ENCODE results near the gene ALG12. TPM values are rescaled to one million over a fixed set of nuclear protein-coding genes. Genes with fewer than 3 reads are reported as not detected.

The ALG12 gene
- total RNA-seq, 1 experiment from 2014 or later, result 25.4 TPM

DNA sequence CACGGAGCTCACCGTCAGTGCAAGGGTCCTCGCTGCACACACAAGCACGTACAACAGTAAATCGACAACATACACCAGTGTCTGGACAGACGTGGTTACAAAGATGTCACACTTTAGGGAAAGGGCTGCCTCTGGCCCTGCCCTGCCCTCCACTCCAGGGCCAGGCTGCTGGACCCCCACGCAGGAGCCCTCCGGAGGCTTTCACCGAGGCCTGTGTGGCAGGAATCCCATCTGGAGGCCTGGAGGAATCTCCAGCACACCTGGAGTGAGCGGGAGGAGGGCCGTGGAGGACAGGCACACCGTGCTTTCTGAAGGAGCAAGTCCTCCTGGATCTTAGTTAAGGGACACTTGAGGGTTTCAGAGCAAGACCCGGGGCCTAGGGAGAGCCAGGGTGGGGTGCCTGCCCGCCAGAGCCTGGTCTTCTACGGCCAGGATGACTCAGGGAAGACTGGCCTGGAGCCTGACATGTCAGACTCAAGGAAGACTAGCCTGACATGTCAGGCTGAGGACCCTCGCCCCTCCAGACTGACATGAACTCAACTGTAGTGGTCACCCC lies 40.2 kb upstream of the ALG12 start:
- no peaks in the 10 kb centered on the region for H3K9me3 Mint-ChIP-seq (ENCODE audit: low read depth, unreplicated experiment)
- BruUV-seq (replicated peaks), result no TSS peak
- intact Hi-C loops (cut with micrococcal nuclease; ENCODE audit: unreplicated experiment), result no loop called here
- H3K27ac Mint-ChIP-seq (ENCODE audit: unreplicated experiment), result peak overlapping the region; percentile 91
- no peak for DNase-seq
- TF ChIP-seq CTCF (IDR thresholded peaks at IDR 0.05; ENCODE audit: unreplicated experiment), result no peak
- CTCF ChIA-PET, result no interaction called here
- H3K4me3 Mint-ChIP-seq (ENCODE audit: low read depth, unreplicated experiment), result peak overlapping the region; percentile 76
- peaks cover 29% of the 10 kb centered on the region for H3K4me1 Mint-ChIP-seq (ENCODE audit: low read depth, unreplicated experiment)
- H3K36me3 Mint-ChIP-seq (ENCODE audit: insufficient read depth, unreplicated experiment), result peaks cover 55% of the 10 kb centered on the region
- H3K27me3 Mint-ChIP-seq (ENCODE audit: unreplicated experiment), result no peaks in the 10 kb centered on the region

- no TSS peak for BruUV-seq (replicated peaks)
- H3K36me3 Mint-ChIP-seq (ENCODE audit: insufficient read depth, unreplicated experiment), result peaks cover 55% of the 10 kb centered on the region
- DNase-seq, result no peak
- no peaks in the 10 kb centered on the region for H3K27me3 Mint-ChIP-seq (ENCODE audit: unreplicated experiment)
- peaks cover 28% of the 10 kb centered on the region for H3K4me1 Mint-ChIP-seq (ENCODE audit: low read depth, unreplicated experiment)
- no peak for TF ChIP-seq CTCF (IDR thresholded peaks at IDR 0.05; ENCODE audit: unreplicated experiment)
- no peak overlapping the region for H3K27ac Mint-ChIP-seq (ENCODE audit: unreplicated experiment)
- intact Hi-C loops (cut with micrococcal nuclease; ENCODE audit: unreplicated experiment), result no loop called here
- no peaks in the 10 kb centered on the region for H3K9me3 Mint-ChIP-seq (ENCODE audit: low read depth, unreplicated experiment)
- CTCF ChIA-PET, result no interaction called here
- no peak overlapping the region for H3K4me3 Mint-ChIP-seq (ENCODE audit: low read depth, unreplicated experiment)
Measured at GRCh38 chr22:49957826-49958365, 39.7 kb upstream of the ALG12 start.

DNA sequence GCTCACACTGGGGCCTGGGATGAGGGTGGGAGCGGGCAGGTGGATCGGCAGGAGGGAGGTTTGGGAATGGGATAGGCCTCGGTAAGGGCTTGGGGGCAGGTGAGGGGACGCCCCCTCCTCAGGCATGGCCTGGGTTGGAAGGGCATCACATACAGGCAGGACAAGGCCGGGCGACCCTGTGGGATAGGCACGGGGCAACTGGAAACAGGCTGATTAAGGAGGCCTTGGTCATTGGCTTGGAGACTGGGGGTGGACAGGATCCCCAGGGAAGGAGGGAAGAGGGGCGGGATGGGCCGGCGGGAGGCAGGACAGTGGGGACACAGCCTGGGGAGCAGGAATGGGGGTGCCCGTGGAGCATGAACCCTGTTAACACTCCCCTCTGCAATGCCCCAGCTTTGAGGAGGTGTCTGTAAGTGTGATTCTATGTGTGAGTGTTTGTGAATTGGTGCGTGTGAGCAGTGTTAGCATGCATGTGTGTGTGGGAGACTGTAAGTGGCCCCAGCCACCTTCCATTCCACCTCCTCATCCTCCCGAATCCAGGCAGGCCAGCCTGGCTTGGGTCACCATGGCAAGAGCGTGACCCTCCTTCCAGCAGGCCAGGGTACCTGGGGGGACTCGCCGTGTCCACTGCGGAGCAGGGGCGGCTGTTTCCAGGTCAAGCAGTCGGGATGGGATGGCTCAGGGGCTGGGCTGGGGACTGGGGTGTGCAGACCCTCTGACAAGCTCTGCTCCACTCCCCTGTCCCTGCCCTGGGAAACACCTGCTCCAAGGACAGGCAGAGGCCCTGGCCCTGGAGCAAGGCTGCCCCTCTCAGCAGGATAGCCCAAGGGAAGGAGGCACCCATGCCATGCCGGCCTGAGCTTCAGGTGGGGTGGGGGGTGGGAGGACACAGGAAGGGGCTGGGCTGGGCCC lies 38.9 kb upstream of the ALG12 start:
- Mint-ChIP-seq H3K9me3 (ENCODE audit: low read depth, unreplicated experiment) (no peaks in the 10 kb centered on the region), H3K27ac (ENCODE audit: unreplicated experiment) (no peak overlapping the region), H3K36me3 (ENCODE audit: insufficient read depth, unreplicated experiment) (peaks cover 55% of the 10 kb centered on the region), H3K27me3 (ENCODE audit: unreplicated experiment) (no peaks in the 10 kb centered on the region), H3K4me1 (ENCODE audit: low read depth, unreplicated experiment) (peaks cover 34% of the 10 kb centered on the region), H3K4me3 (ENCODE audit: low read depth, unreplicated experiment) (no peak overlapping the region)
- TF ChIP-seq CTCF (IDR thresholded peaks at IDR 0.05; ENCODE audit: unreplicated experiment), result no peak
- no peak for DNase-seq
- BruUV-seq (replicated peaks), result no TSS peak
- CTCF ChIA-PET, result no interaction called here
- intact Hi-C loops (cut with micrococcal nuclease; ENCODE audit: unreplicated experiment), result no loop called here

DNA sequence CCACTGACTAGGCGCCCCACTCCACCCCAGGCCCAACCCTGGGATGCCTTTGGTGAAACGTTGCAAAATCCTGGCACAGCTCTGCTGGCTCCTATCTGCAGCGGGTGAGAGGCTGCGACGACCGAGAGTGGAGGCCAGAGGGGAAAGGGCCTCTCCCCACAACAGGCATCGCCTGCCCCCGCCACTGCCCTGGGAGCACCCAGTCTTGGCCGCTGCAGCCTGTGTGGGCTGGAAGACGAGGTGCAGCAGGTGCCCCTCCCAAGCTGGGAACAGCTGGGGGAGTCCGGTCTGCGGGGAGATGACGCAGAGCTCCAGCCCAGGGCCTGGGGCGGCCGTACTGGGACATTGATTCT lies 38.2 kb upstream of the ALG12 start:
- H3K27ac Mint-ChIP-seq (ENCODE audit: unreplicated experiment), result no peak overlapping the region
- peaks cover 55% of the 10 kb centered on the region for H3K36me3 Mint-ChIP-seq (ENCODE audit: insufficient read depth, unreplicated experiment)
- intact Hi-C loops (cut with micrococcal nuclease; ENCODE audit: unreplicated experiment), result no loop called here
- BruUV-seq (replicated peaks), result no TSS peak
- peaks cover 36% of the 10 kb centered on the region for H3K4me1 Mint-ChIP-seq (ENCODE audit: low read depth, unreplicated experiment)
- DNase-seq, result no peak
- H3K9me3 Mint-ChIP-seq (ENCODE audit: low read depth, unreplicated experiment), result no peaks in the 10 kb centered on the region
- no peak overlapping the region for H3K4me3 Mint-ChIP-seq (ENCODE audit: low read depth, unreplicated experiment)
- no peak for TF ChIP-seq CTCF (IDR thresholded peaks at IDR 0.05; ENCODE audit: unreplicated experiment)
- H3K27me3 Mint-ChIP-seq (ENCODE audit: unreplicated experiment), result no peaks in the 10 kb centered on the region
- CTCF ChIA-PET, result no interaction called here
